PC-9 (cell line): ENCODE measurements around the gene AP4S1. TPM values are rescaled to one million over a fixed set of nuclear protein-coding genes. Genes with fewer than 3 reads are reported as not detected.

Source experiments
- BruUV-seq: library from RNA; stranded (reverse); fragments of 400-500 nt; replicated peaks from 2 replicates; lab custom pipeline; 2021; lab: Mats Ljungman, UMichigan
- CTCF ChIA-PET: fragments of 300-600 bp; sonication (Branson Sonifier 250); formaldehyde crosslinking; loops from one replicate; lab custom pipeline; 2022; ENCODE audit warnings: antibody characterized with exemption; lab: Charles Lee
- POLR2A ChIA-PET: fragments of 300-600 bp; sonication (Branson Sonifier 250); formaldehyde crosslinking; loops from one replicate; lab custom pipeline; 2022; ENCODE audit warnings: antibody characterized with exemption; ENCODE audit not compliant: unreplicated experiment; lab: Charles Lee
- DNase-seq, 2 experiments: peaks; one replicate each; pipeline versions ENCODE4 v3.0.0 to v3.0.0-alpha.2; 2015 to 2022; ENCODE audit warnings: mixed read lengths in 1 of 2
- H2AFZ ChIP-seq: fragments of 200-600 bp; sonication (generic); 2 replicates; pipeline ENCODE4 v1.8.1; 2017; ENCODE audit warnings: antibody characterized with exemption
- H3F3A ChIP-seq: fragments of 200-600 bp; sonication (generic); 2 replicates; pipeline ENCODE4 v1.8.1; 2017; ENCODE audit warnings: antibody characterized with exemption, mild to moderate bottlenecking, low read depth; ENCODE audit not compliant: insufficient read depth
- H3K27ac ChIP-seq: fragments of 200-600 bp; sonication (generic); 2 replicates; pipeline ENCODE4 v1.6.1; 2016; ENCODE audit warnings: mixed run types
- H3K27me3 ChIP-seq: fragments of 200-600 bp; sonication (generic); 2 replicates; pipeline ENCODE4 v1.6.1; 2016; ENCODE audit warnings: low read depth, mixed run types; ENCODE audit not compliant: insufficient read depth
- H3K36me3 ChIP-seq: fragments of 200-600 bp; sonication (generic); 2 replicates; pipeline ENCODE4 v1.6.1; 2016; ENCODE audit warnings: low read depth, mixed run types
- H3K4me1 ChIP-seq: fragments of 200-600 bp; sonication (generic); replicated peaks from 2 replicates; pipeline ENCODE4 v1.6.1; 2016; ENCODE audit warnings: mixed run types; ENCODE audit not compliant: insufficient read depth
- H3K4me2 ChIP-seq: fragments of 200-600 bp; sonication (generic); 2 replicates; pipeline ENCODE4 v1.6.1; 2017; ENCODE audit warnings: mixed run types
- H3K4me3 ChIP-seq: fragments of 200-600 bp; sonication (generic); 2 replicates; pipeline ENCODE4 v1.6.1; 2016; ENCODE audit warnings: mixed run types
- H3K79me2 ChIP-seq: fragments of 200-600 bp; sonication (generic); 2 replicates; pipeline ENCODE4 v1.6.1; 2017; ENCODE audit warnings: low read depth, mixed run types
- H3K9me2 ChIP-seq: fragments of 200-600 bp; sonication (generic); 2 replicates; pipeline ENCODE4 v1.8.1; 2017; ENCODE audit warnings: mild to moderate bottlenecking; ENCODE audit not compliant: insufficient read depth
- H3K9me3 ChIP-seq: fragments of 200-600 bp; sonication (generic); 2 replicates; pipeline ENCODE4 v1.8.1; 2016; ENCODE audit warnings: low read depth; ENCODE audit not compliant: insufficient read depth
- H4K20me1 ChIP-seq: fragments of 200-600 bp; sonication (generic); 2 replicates; pipeline ENCODE4 v1.8.1; 2017; ENCODE audit not compliant: insufficient read depth
- CTCF ChIP-seq: fragments of 200-600 bp; sonication (generic); conservative IDR thresholded peaks from 2 replicates; pipeline ENCODE4 v1.6.1; 2017; ENCODE audit warnings: mixed run types, antibody characterized with exemption, mild to moderate bottlenecking, moderate library complexity
- EZH2 ChIP-seq: fragments of 200-600 bp; sonication (generic); IDR thresholded peaks from 2 replicates; pipeline ENCODE4 v1.8.0; 2017; ENCODE audit warnings: antibody characterized with exemption, low read depth
- intact Hi-C: fragments of 100-400 bp; cut with micrococcal nuclease; formaldehyde crosslinking; loops from one replicate; pipeline ENCODE4 v1.10.0; 2022; ENCODE audit not compliant: unreplicated experiment
- total RNA-seq: library from RNA; stranded (reverse); gene quantifications from 2 replicates; pipeline ENCODE4 v1.2.3, GENCODE V29; 2021

AP4S1 gene
- total RNA-seq, 1 experiment from 2014 or later, result 2.8 TPM

DNA sequence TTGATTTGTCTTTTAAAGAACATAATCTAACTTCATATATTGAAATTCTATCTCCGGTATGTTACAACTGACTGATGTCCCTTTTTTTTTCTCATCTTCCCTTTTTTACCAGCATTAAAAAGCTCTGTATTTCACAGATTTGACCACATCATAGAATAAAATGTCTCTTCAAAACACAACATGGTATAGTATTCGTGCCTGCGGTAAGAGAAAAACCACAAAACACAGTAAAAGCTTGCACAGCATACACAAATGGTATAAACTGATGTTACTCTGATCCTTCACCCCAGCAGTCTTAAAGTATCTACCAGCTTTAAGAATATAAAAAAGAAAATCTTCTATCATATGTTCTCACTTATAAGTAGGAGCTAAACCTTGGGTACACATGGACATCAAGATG, 98.7 kb downstream of the AP4S1 start:
- ChIA-PET POLR2A (no interaction called here), CTCF (no interaction called here)
- TF ChIP-seq EZH2, result no peak
- TF ChIP-seq CTCF, result no peak
- no peak overlapping the region for H3K27ac ChIP-seq
- intact Hi-C loops, result no loop called here
- no peaks in the 10 kb centered on the region for H3K79me2 ChIP-seq
- no peaks in the 10 kb centered on the region for H3K9me2 ChIP-seq
- no peaks in the 10 kb centered on the region for H3K9me3 ChIP-seq
- BruUV-seq, result no TSS peak
- no peak overlapping the region for H3K4me2 ChIP-seq
- DNase-seq, result no peak
- H4K20me1 ChIP-seq, result no peaks in the 10 kb centered on the region; the same call in 1 of the 2 replicates
- H3F3A ChIP-seq, result no peaks in the 10 kb centered on the region
- H3K4me3 ChIP-seq, result no peak overlapping the region
- no peaks in the 10 kb centered on the region for H3K4me1 ChIP-seq
- H3K36me3 ChIP-seq, result peaks cover 18% of the 10 kb centered on the region; the same call in 1 of the 2 replicates
- no peaks in the 10 kb centered on the region for H3K27me3 ChIP-seq
- H2AFZ ChIP-seq, result no peak overlapping the region

DNA sequence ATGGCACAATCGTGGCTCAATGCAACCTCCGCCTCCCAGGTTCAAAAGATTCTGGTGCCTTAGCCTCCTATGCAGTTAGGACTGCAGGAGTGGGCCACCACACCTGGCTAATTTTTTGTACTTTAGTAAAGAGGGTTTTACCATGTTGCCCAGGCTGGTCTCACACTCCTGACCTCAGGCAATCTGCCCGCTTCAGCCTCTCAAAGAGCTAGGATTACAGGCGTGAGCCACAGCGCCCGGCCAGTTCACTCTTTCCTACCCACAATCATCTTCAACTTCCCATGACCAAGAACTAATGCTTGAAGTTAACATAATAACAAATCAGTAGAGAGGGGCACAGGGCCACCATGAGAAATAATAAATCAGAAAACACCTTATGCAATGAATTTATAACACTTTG, 99.8 kb downstream of the AP4S1 start:
- Histone ChIP-seq H3K36me3 (peaks cover 16% of the 10 kb centered on the region; the same call in 1 of the 2 replicates), H3K9me2 (no peaks in the 10 kb centered on the region), H4K20me1 (no peaks in the 10 kb centered on the region; the same call in 1 of the 2 replicates), H3K27ac (no peak overlapping the region), H3K4me2 (no peak overlapping the region), H3K9me3 (no peaks in the 10 kb centered on the region), H3K4me1 (no peaks in the 10 kb centered on the region), H3K27me3 (no peaks in the 10 kb centered on the region), H3K4me3 (no peak overlapping the region), H3F3A (no peaks in the 10 kb centered on the region), H3K79me2 (no peaks in the 10 kb centered on the region), H2AFZ (no peak overlapping the region)
- intact Hi-C loops, result no loop called here
- POLR2A ChIA-PET, result no interaction called here
- no peak for TF ChIP-seq CTCF
- TF ChIP-seq EZH2, result no peak
- no peak for DNase-seq
- no TSS peak for BruUV-seq
- CTCF ChIA-PET, result no interaction called here

- Histone ChIP-seq H2AFZ (no peak overlapping the region), H4K20me1 (no peaks in the 10 kb centered on the region; the same call in 1 of the 2 replicates), H3K27ac (no peak overlapping the region), H3K9me2 (no peaks in the 10 kb centered on the region), H3K4me3 (no peak overlapping the region), H3K27me3 (no peaks in the 10 kb centered on the region), H3K4me1 (no peaks in the 10 kb centered on the region), H3K9me3 (no peaks in the 10 kb centered on the region), H3K4me2 (no peak overlapping the region), H3K36me3 (peaks cover 19% of the 10 kb centered on the region; the same call in 1 of the 2 replicates), H3K79me2 (no peaks in the 10 kb centered on the region), H3F3A (no peaks in the 10 kb centered on the region)
- BruUV-seq, result no TSS peak
- DNase-seq, result no peak
- ChIA-PET CTCF (no interaction called here), POLR2A (no interaction called here)
- intact Hi-C loops, result no loop called here
- TF ChIP-seq EZH2 (no peak), CTCF (no peak)
Measured at GRCh38 chr14:31126680-31127079, 101.2 kb downstream of the AP4S1 start.
